PFSK-1 (cell line): ENCODE results near the gene WDR48.

Experiments
- POLR2AphosphoS5 ChIP-seq: IDR thresholded peaks from 2 replicates; pipeline ENCODE4 v1.6.1; 2012; ENCODE audit warnings: low read depth, mild to moderate bottlenecking, control low read depth, low read length, moderate library complexity
- SIN3A ChIP-seq: IDR thresholded peaks from 2 replicates; pipeline ENCODE4 v1.6.1; 2012; ENCODE audit warnings: mild to moderate bottlenecking, low read length, moderate library complexity, borderline replicate concordance; ENCODE audit not compliant: insufficient read depth
- TAF1 ChIP-seq: IDR thresholded peaks from 2 replicates; pipeline ENCODE4 v1.6.1; 2012; ENCODE audit warnings: low read length, control low read depth, borderline replicate concordance; ENCODE audit not compliant: insufficient read depth
- TF ChIP-seq, protein P1 (sequence below), 2 experiments: IDR thresholded peaks; 2 replicates each; pipeline versions ENCODE4 v1.6.1 to v1.8.0; 2011 to 2012; ENCODE audit warnings: low read depth in 2 of 2, low read length in 2 of 2, control low read depth in 1 of 2, inconsistent platforms in 1 of 2, mild to moderate bottlenecking in 1 of 2, moderate library complexity in 1 of 2; ENCODE audit not compliant: insufficient read depth in 1 of 2

DNA sequence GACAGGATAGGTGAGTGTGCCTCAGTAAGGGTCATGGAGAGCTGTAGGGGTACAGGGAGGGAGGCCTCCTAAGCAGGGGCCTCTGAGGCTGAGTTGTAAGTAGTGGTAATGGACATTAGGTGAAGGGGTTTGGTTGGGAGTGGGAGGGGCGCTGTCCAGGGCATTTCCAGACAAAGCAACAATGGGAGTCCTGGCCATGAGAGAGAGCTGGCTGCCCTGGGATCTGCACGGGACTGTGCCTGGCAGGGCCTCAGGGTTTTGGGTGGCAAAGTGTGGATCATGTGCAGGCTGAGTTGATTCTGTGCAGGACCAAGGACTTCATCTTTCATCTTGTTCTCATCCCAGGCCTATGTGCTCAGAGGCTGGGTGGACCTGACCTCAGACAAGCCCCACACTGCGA lies 60.3 kb downstream of the WDR48 start:
- no peak for TF ChIP-seq POLR2AphosphoS5
- no peak for TF ChIP-seq TAF1
- TF ChIP-seq, protein P1, sequence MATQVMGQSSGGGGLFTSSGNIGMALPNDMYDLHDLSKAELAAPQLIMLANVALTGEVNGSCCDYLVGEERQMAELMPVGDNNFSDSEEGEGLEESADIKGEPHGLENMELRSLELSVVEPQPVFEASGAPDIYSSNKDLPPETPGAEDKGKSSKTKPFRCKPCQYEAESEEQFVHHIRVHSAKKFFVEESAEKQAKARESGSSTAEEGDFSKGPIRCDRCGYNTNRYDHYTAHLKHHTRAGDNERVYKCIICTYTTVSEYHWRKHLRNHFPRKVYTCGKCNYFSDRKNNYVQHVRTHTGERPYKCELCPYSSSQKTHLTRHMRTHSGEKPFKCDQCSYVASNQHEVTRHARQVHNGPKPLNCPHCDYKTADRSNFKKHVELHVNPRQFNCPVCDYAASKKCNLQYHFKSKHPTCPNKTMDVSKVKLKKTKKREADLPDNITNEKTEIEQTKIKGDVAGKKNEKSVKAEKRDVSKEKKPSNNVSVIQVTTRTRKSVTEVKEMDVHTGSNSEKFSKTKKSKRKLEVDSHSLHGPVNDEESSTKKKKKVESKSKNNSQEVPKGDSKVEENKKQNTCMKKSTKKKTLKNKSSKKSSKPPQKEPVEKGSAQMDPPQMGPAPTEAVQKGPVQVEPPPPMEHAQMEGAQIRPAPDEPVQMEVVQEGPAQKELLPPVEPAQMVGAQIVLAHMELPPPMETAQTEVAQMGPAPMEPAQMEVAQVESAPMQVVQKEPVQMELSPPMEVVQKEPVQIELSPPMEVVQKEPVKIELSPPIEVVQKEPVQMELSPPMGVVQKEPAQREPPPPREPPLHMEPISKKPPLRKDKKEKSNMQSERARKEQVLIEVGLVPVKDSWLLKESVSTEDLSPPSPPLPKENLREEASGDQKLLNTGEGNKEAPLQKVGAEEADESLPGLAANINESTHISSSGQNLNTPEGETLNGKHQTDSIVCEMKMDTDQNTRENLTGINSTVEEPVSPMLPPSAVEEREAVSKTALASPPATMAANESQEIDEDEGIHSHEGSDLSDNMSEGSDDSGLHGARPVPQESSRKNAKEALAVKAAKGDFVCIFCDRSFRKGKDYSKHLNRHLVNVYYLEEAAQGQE (IDR thresholded peaks at IDR 0.05; ENCODE audit: insufficient read depth in 1 of 2, low read depth in 2 of 2, low read length in 2 of 2) = no peak
- no peak for TF ChIP-seq SIN3A
